Nephron progenitor cell (in vitro differentiated cells): ENCODE data around the gene CDYL.
A peak's percentile ranks its signal among the peaks of the same experiment; 100 is the strongest.

ENCODE experiments used
- DNase-seq: peaks from one replicate; pipeline ENCODE4 v3.0.0; 2021
- H3K27ac Mint-ChIP-seq: 2 replicates; pipeline ENCODE4 v1.8.0; 2021; ENCODE audit warnings: mild to moderate bottlenecking, moderate library complexity, mixed read lengths
- H3K27me3 Mint-ChIP-seq: 2 replicates; pipeline ENCODE4 v1.8.0; 2021; ENCODE audit warnings: mild to moderate bottlenecking, low read depth, mixed read lengths; ENCODE audit not compliant: poor library complexity
- H3K36me3 Mint-ChIP-seq: 2 replicates; pipeline ENCODE4 v1.8.0; 2021; ENCODE audit warnings: low read depth, mixed read lengths
- H3K4me1 Mint-ChIP-seq: 2 replicates; pipeline ENCODE4 v1.8.0; 2021; ENCODE audit warnings: mixed read lengths
- H3K4me3 Mint-ChIP-seq: 2 replicates; pipeline ENCODE4 v1.8.0; 2021; ENCODE audit warnings: mild to moderate bottlenecking, moderate library complexity, mixed read lengths
- H3K9me3 Mint-ChIP-seq: 2 replicates; pipeline ENCODE4 v1.8.0; 2021; ENCODE audit warnings: mild to moderate bottlenecking, moderate library complexity, mixed read lengths
- CTCF ChIP-seq: fragments of 200-600 bp; sonication (generic); IDR thresholded peaks from 2 replicates; pipeline ENCODE4 v1.5.0; 2021; ENCODE audit warnings: antibody characterized with exemption

CDYL gene

GRCh38 chr6:4728926-4729325 is 47.3 kb upstream of the CDYL start:
- peaks cover 55% of the 10 kb centered on the region for H3K4me1 Mint-ChIP-seq
- peaks cover 6% of the 10 kb centered on the region for H3K27me3 Mint-ChIP-seq
- no peaks in the 10 kb centered on the region for H3K9me3 Mint-ChIP-seq
- DNase-seq, result no peak
- no peaks in the 10 kb centered on the region for H3K36me3 Mint-ChIP-seq
- H3K4me3 Mint-ChIP-seq, result peak overlapping the region; percentile 20
- H3K27ac Mint-ChIP-seq, result peak overlapping the region; percentile 80
- no peak for TF ChIP-seq CTCF

DNA sequence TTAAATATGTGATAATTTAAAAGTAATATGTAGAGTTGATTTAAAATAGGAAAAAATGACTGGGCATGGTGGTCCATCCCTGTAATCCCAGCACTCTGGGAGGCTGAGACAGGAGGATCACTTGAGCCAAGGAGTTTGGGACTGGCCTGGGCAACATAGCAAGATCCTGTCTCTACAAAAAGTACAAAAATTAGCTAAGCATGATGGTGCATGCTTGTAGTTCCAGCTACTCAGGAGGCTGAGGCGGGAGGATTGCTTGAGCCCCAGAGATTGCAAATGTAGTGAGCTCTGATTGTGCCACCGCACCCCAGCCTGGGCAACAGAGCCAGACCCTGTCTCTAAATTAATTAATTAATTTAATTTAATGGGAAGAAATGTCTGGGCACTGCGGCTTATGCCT is 44.2 kb upstream of the CDYL start:
- Mint-ChIP-seq H3K27me3 (peaks cover 3% of the 10 kb centered on the region), H3K36me3 (no peaks in the 10 kb centered on the region)

GRCh38 chr6:4732691-4733315 is 43.4 kb upstream of the CDYL start:
- no peaks in the 10 kb centered on the region for H3K9me3 Mint-ChIP-seq
- H3K27ac Mint-ChIP-seq, result no peak overlapping the region
- peak; percentile 27 for DNase-seq
- peaks cover 51% of the 10 kb centered on the region for H3K4me1 Mint-ChIP-seq
- peaks cover 3% of the 10 kb centered on the region for H3K27me3 Mint-ChIP-seq
- H3K4me3 Mint-ChIP-seq, result no peak overlapping the region
- no peak for TF ChIP-seq CTCF
- H3K36me3 Mint-ChIP-seq, result no peaks in the 10 kb centered on the region

More for the DNA sequence above, 44.2 kb upstream of the CDYL start:
- no peak overlapping the region for H3K27ac Mint-ChIP-seq
- no peaks in the 10 kb centered on the region for H3K9me3 Mint-ChIP-seq
- no peak for TF ChIP-seq CTCF
- H3K4me1 Mint-ChIP-seq, result peaks cover 59% of the 10 kb centered on the region
- no peak overlapping the region for H3K4me3 Mint-ChIP-seq
- no peak for DNase-seq

- Mint-ChIP-seq H3K27me3 (peaks cover 3% of the 10 kb centered on the region), H3K4me1 (peaks cover 26% of the 10 kb centered on the region), H3K4me3 (no peak overlapping the region), H3K36me3 (no peaks in the 10 kb centered on the region), H3K9me3 (no peaks in the 10 kb centered on the region), H3K27ac (no peak overlapping the region)
- no peak for DNase-seq
- TF ChIP-seq CTCF, result no peak
Observed at GRCh38 chr6:4736371-4736873, 39.8 kb upstream of the CDYL start.

- peaks cover 2% of the 10 kb centered on the region for H3K27me3 Mint-ChIP-seq
- no peak overlapping the region for H3K27ac Mint-ChIP-seq
- no peaks in the 10 kb centered on the region for H3K9me3 Mint-ChIP-seq
- H3K4me1 Mint-ChIP-seq, result peaks cover 12% of the 10 kb centered on the region
- H3K36me3 Mint-ChIP-seq, result no peaks in the 10 kb centered on the region
- no peak overlapping the region for H3K4me3 Mint-ChIP-seq
- no peak for DNase-seq
- TF ChIP-seq CTCF, result no peak
Observed at GRCh38 chr6:4740032-4740431, 36.2 kb upstream of the CDYL start.

DNA sequence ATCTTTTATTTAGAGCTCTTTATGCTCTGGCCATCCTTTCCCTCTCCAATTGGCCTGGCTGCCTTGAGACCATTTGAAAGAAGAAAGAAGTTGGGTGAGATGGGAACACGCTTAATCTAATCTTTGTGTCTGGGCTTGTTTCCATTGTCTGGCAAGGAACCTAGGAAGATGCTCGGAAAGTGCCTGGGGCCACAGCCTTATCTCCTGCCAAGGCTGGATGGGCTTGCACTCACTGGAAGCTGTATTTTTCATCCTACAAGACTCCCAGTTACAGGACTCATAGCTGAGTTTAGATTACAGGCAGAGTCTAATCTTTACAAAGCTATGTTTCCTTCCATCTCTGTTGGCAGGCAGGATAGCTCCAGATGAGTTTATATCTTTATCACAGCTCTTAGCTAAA is 33.1 kb upstream of the CDYL start:
- no peak for TF ChIP-seq CTCF
- DNase-seq, result no peak
- Mint-ChIP-seq H3K9me3 (no peaks in the 10 kb centered on the region), H3K27ac (no peak overlapping the region), H3K4me1 (peaks cover 4% of the 10 kb centered on the region), H3K27me3 (peaks cover 6% of the 10 kb centered on the region), H3K4me3 (no peak overlapping the region), H3K36me3 (no peaks in the 10 kb centered on the region)
